Stimulated activated CD4-positive, alpha-beta T cell treated with anti-CD3 and anti-CD28 coated beads, Interleukin-15, amount 100 ng/mL, for 1 hour (primary cell): Measurements from ENCODE around the gene COL25A1.
"Not testable (repeated sequence)": the region's sequence is repeated elsewhere in the genome, so short reads cannot be mapped to it uniquely, and the experiment has no call there.

Source experiments
- DNase-seq, 2 donors: peaks; one replicate each; pipeline ENCODE4 v3.0.0-alpha.2; 2020; ENCODE audit warnings: low read depth in 1 of 2, low spot score in 1 of 2

Gene COL25A1

GRCh38 chr4:108881986-108882385, 420.5 kb downstream of the COL25A1 start:
- no peak for DNase-seq

- DNase-seq: no peak
Measured at GRCh38 chr4:108881190-108881589, 421.3 kb downstream of the COL25A1 start.

GRCh38 chr4:108878806-108879205, 423.7 kb downstream of the COL25A1 start:
- DNase-seq: no peak

DNA sequence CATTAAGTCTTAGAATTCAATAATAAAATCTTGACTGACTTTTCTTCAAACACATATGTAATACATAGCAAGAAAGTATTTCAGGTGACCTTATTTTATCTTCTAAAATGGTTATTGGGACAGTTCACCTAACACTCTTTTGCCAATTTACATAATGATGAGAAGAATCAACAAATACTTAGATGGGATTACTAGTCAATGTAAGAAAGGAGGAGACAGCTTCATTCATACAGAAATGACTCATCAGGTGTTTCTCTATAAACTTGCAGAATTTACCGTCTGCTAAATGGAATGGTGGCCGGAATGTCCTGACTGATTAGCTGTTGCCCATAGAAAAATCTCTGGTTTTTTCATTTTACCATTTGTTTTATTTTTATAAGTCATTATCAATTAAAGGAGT, 424.6 kb downstream of the COL25A1 start:
- DNase-seq: no peak

DNA sequence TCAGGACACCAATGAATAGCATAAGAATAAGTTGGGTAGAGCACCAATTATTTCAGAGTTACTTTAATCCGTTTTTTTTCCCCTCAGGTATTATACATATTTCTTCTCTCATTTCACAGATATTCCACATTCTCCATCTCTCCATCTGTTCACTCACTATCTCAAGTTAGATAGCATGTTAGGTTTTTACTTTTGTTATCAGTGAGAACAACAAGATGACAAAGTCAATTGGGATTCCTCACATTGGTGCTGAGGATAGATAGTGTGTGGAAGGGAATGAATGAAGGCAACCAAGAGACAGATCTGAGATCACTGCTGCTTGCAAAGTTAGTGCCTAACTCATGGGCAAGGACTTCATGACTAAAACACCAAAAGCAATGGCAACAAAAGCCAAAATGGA, 427.7 kb downstream of the COL25A1 start:
- DNase-seq: no peak

GRCh38 chr4:108869970-108870369, 432.5 kb downstream of the COL25A1 start:
- DNase-seq: not testable (repeated sequence)

GRCh38 chr4:108868606-108869227, 433.7 kb downstream of the COL25A1 start:
- no peak for DNase-seq

DNA sequence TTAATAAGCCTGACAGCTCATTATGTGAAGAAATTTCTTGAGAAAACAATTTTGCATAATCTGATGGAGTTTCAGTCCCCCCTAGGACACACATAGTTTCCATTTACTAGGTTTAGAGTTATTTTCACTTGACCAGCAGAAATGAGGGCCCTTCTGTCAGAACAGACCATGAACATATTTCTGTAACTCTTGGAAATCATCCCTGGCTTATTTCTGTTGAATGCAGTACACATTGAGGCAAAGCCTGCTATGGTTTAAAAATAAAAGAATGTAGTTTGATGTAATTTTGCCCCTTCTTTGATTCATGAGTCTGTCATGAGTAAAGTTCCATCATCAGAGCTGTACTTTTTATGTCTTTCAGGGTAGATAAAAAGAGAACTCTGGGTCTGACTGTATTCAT, 435.0 kb downstream of the COL25A1 start:
- no peak for DNase-seq

DNA sequence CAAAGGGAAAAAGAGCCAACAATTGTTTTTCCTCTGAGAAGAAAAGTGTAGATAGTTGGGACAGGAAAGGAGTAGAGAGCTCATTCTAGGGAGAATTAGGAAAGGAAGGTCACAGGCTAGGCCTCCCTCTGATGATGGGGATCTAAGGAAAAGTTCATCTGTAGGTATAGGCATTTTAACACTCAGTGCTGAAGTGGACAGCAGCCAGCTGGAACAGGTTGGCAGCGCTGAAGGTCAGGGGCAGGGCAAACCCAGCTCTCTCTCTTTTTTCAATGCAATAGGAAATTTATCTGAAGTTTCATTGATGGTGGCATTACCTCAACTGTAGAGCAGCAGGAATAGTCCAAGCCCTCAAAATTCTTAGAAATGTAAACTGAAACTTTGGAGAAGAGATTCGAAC, 441.1 kb downstream of the COL25A1 start:
- no peak for DNase-seq

DNA sequence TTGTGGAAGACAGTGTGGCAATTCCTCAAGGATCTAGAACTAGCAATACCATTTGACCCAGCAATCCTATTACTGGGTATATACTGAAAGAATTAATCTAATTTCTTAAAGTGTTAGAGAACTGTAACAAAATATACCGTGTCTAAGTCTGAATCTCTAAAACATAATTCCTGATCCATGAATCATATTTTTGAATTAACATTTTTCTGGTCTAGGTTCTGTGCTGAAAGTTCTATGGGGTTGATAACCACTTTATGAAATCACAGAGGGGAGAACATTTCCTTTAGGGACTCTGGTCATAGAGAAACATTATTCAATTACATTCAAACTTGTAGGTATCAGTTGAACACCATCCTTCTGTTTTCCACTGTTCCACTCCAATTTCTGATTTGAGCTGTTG, 447.7 kb downstream of the COL25A1 start:
- no peak for DNase-seq

DNA sequence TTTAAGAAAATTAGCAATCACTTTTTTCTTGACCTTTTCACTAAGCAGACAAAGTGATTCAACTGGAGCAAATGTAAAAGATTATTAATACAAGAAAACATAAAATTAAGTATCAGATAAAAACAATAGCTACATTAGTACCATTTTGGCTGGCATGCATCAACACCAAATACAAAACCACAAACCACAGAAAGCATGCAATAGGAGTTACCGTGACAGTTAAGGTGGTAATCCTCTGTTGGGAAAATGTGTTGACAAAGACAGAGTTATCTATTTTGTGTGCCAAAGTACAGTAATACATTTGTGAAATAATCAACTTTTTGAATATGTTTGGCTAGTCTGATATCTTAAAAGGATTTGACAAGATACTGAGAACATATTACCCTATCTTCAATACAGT, 449.8 kb downstream of the COL25A1 start:
- DNase-seq: no peak

- no peak for DNase-seq
Measured at GRCh38 chr4:108851366-108851765, 451.1 kb downstream of the COL25A1 start.

DNA sequence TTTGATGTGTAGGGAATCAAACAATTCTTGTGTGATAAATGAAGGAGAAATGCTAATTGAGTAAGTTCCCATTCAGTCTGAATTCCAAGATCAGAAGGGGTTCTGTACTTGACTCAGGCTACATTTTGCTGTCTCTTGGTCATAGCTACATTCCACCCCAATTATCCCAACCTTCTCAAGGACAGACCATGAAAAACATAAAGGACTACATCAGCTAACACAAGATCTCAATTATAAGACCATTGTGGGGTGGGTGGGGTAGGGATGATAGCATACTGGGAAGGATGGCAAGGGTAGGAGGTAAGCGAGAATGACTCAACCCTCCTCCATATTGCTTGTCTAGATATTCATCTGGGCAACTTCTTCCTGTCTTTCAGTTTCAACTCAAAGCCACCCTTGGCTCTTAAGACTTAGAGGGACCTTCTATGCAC, 452.2 kb downstream of the COL25A1 start:
- DNase-seq: no peak

DNA sequence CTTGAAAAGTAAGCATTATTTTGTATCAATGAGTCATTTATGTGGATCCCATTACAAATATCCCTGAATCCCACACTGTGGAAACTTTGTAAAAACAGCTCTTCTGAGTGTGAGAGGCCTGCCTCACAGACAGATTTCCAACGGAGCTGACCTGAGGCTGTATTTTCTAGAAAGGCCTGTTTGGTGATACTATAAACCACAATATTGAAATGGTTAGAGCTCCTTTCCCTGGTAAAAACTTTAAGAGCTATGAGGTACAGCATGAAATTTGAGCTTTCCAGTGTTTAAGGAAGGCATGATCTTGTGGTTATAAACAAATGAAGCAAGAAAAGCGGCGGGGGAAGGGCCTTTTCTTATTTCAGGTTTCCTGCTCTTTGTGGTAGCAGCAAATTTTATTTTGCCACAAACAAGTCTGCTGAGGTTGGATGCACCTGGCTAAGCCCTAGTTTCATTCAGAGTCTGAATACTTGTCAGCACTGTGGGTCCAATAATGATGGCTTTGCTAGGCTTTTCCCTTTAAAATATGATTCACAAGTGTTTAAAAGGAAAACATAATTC, 452.8 kb downstream of the COL25A1 start:
- no peak for DNase-seq

DNA sequence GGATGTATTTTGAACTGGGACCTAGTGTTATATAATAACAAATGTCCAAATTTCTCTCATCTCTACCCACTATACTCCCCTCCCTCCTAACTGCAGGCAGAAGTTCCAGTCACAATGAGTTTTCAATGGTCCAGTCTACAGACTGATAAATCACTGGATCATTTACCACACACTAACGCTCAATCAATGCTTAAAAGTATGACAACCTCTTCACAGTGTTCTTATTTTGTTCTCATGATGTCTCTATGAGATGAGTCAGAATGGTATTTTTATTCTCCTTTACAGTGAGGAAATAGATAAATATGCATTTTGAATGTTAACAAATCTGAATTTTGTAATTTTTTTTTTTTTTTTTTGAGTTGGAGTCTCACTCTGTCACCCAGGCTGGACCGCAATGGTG, 455.9 kb downstream of the COL25A1 start:
- no peak for DNase-seq

GRCh38 chr4:108840426-108840975, 462.0 kb downstream of the COL25A1 start:
- no peak for DNase-seq

DNA sequence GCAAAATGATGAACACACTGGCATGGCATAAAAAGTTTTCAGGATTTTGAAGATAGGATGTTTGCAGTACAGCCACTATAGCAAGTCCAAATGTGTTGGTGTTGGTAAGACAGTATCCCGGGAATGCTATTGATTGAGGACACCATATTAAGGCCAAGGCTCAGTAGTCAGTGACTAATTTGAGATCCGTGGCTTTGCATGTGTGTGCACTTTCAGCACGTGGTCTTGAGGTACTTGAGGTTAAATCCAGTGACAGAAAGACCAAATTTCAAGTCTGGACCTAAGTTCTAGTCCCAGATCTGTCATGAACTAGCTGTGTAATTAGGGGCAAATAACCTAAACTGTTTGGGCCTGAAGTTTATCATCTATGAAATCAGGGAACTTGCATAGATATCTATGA, 463.1 kb downstream of the COL25A1 start:
- DNase-seq: no peak

DNA sequence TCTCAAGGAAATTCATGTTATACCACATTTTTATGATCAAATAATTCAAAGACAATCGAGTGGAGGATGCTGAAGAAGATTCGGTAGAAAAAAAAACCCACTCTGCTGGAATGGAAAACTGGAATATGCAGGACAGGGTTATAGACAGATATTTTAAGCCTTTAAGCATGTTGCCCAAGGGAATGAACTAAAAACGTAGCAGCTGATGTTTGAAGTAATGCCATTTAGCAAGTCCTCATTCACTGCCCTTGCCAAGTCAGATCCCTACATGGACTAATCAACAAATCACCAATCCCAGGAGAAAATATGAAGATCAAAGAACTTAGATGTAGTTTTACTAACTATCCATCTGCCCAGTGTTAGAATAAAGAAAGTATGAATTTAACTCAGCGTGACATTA, 464.0 kb downstream of the COL25A1 start:
- no peak for DNase-seq

- DNase-seq: no peak
Measured at GRCh38 chr4:108834835-108835384, 467.5 kb downstream of the COL25A1 start.

DNA sequence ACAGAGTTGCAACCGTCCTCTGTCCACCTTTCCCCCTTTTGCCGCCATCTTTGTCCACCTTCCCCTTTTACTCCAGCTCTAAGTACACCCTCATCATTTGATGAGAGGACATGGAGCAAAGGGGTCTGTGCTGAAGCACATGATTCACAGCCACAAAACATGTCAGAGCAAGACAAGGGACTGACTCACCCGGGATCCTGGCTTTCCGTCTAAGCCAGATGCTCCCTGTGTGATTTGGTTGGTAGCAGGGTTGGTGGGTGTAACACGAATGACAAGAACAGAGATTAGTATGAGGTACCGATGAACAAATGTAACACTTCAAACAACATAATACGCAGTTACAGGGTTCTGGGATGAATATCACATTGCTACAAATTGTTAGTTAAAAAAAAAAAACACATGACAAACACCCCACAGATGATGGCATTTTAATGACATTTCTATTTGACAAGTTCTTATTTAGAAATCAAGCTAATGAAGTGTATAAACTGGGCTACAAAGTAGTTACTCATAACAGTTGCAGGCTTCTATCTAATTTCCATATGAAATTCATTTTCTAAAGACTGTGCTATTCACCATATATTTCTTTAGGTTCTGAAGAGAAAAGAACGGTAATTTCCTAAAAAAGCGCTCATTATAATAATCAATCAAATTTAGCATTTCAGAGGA, 468.2 kb downstream of the COL25A1 start:
- no peak for DNase-seq

DNA sequence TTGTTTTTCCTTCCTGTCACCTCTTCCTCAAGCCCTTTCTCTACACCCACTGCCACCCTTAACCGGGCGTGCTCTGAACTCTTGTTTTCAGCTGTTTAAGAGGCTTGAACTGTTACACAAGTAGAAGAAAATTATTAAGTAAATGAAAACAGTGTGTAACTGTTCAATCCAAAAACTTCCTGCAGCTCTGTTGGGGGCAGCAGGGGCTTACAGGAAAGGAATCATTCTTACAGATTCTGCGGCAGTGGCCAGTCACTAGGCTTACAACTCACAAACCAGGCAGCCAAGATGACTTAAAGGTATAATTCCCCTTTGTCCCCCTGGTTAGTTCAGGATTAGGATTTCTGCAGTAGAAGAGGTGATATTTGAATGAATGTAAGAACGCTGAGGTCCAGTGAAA, 469.4 kb downstream of the COL25A1 start:
- DNase-seq: no peak

DNA sequence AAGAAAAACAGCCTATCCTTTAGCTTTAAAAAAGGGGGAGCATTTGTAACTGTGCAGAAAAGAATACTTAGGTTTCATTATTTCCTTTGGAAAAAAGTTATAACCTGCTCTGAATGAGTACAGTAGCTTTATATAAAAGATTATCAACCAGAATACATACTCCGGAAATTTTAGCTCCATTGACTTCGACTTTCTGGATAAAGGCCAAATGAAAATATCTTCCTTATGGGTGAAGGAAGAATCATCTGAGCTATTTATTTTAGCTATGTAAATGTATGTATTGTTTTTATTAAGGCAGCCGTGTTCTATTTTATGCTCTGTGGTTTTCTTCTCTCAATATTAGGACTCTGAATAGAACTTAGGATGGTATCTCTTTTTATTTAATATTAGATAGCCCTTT, 470.6 kb downstream of the COL25A1 start:
- no peak for DNase-seq
